SK-N-SH treated with all-trans-retinoic acid at 6 μM for 48 hours (cell line): ENCODE results near the gene CLBA1.

Source experiments
- ATAC-seq: fragments of 200-7000 bp; cut with Tn5 transposase; 3 replicates; pipeline ENCODE4 v1.9.1; 2020; ENCODE audit warnings: mild to moderate bottlenecking, moderate library complexity
- BACH2 ChIP-seq: fragments of 250-450 bp; sonication (Bioruptor Pico); IDR thresholded peaks from 2 replicates; pipeline ENCODE4 v1.9.0; 2021; ENCODE audit warnings: mild to moderate bottlenecking, borderline replicate concordance
- CREB5 ChIP-seq: fragments of 250-450 bp; sonication (Bioruptor Pico); IDR thresholded peaks from 2 replicates; pipeline ENCODE4 v1.5.1; 2020; ENCODE audit warnings: low read depth, mild to moderate bottlenecking, moderate library complexity
- CSDC2 ChIP-seq: fragments of 250-450 bp; sonication (Bioruptor Pico); IDR thresholded peaks from 2 replicates; pipeline ENCODE4 v1.5.0; 2020; ENCODE audit warnings: mild to moderate bottlenecking, moderate library complexity
- ESRRG ChIP-seq: fragments of 250-450 bp; sonication (Bioruptor Pico); IDR thresholded peaks from 2 replicates; pipeline ENCODE4 v1.6.1; 2021; ENCODE audit warnings: mild to moderate bottlenecking
- GLIS3 ChIP-seq: fragments of 250-450 bp; sonication (Bioruptor Pico); IDR thresholded peaks from 2 replicates; pipeline ENCODE4 v1.5.0; 2020; ENCODE audit warnings: mild to moderate bottlenecking, moderate library complexity
- OSR1 ChIP-seq: fragments of 250-450 bp; sonication (Bioruptor Pico); IDR thresholded peaks from 2 replicates; pipeline ENCODE4 v1.8.0; 2022; ENCODE audit warnings: moderate library complexity, mild to moderate bottlenecking, inconsistent platforms
- PATZ1 ChIP-seq: fragments of 250-450 bp; sonication (Bioruptor Pico); IDR thresholded peaks from 2 replicates; pipeline ENCODE4 v1.8.0; 2020; ENCODE audit warnings: mild to moderate bottlenecking, moderate library complexity, borderline replicate concordance
- POU6F1 ChIP-seq: fragments of 250-450 bp; sonication (Bioruptor Pico); IDR thresholded peaks from 2 replicates; pipeline ENCODE4 v1.8.0; 2021; ENCODE audit warnings: low read depth, mild to moderate bottlenecking, moderate library complexity, borderline replicate concordance
- PPARA ChIP-seq: fragments of 250-450 bp; sonication (Bioruptor Pico); IDR thresholded peaks from 2 replicates; pipeline ENCODE4 v1.5.0; 2020; ENCODE audit warnings: mild to moderate bottlenecking, borderline replicate concordance
- SNAI2 ChIP-seq: fragments of 250-450 bp; sonication (Bioruptor Pico); IDR thresholded peaks from 2 replicates; pipeline ENCODE4 v1.5.0; 2020; ENCODE audit warnings: mild to moderate bottlenecking, moderate library complexity
- TCF4 ChIP-seq: fragments of 250-450 bp; sonication (Bioruptor Pico); IDR thresholded peaks from 2 replicates; pipeline ENCODE4 v1.8.0; 2021; ENCODE audit warnings: mild to moderate bottlenecking, moderate library complexity, borderline replicate concordance
- TOX ChIP-seq: fragments of 250-450 bp; sonication (Bioruptor Pico); IDR thresholded peaks from 2 replicates; pipeline ENCODE4 v1.8.0; 2021; ENCODE audit warnings: mild to moderate bottlenecking, moderate library complexity, borderline replicate concordance
- TSHZ2 ChIP-seq: fragments of 250-450 bp; sonication (Bioruptor Pico); IDR thresholded peaks from 2 replicates; pipeline ENCODE4 v1.5.0; 2020; ENCODE audit warnings: mild to moderate bottlenecking, moderate library complexity
- ZFP3 ChIP-seq: fragments of 250-450 bp; sonication (Bioruptor Pico); IDR thresholded peaks from 2 replicates; pipeline ENCODE4 v1.5.0; 2020; ENCODE audit warnings: mild to moderate bottlenecking, moderate library complexity
- ZNF565 ChIP-seq: fragments of 450-650 bp; formaldehyde crosslinking; conservative IDR thresholded peaks from 2 replicates; pipeline ENCODE4 v1.5.0; 2020; ENCODE audit warnings: low read depth, mild to moderate bottlenecking, moderate library complexity

Gene CLBA1

GRCh38 chr14:105015905-105016304 is 30.3 kb downstream of the CLBA1 start (continued):
- TF ChIP-seq CREB5 (CRISPR knock-in tag) (no peak), CSDC2 (CRISPR knock-in tag) (no peak)

GRCh38 chr14:105018414-105018813 is 32.8 kb downstream of the CLBA1 start:
- no peak for TF ChIP-seq PPARA
- TF ChIP-seq SNAI2, result no peak
- TF ChIP-seq POU6F1, result no peak
- TF ChIP-seq, all 23 proteins: peak for 0
- no peak for ATAC-seq

- TF ChIP-seq TOX (CRISPR knock-in tag) (no peak), CREB5 (CRISPR knock-in tag) (no peak)
- ATAC-seq, result peak; percentile 8; the same call in 2 of the 3 replicates
Observed at GRCh38 chr14:105019861-105020814, 34.5 kb downstream of the CLBA1 start.

GRCh38 chr14:105020815-105021655 is 35.4 kb downstream of the CLBA1 start, which contains the start of gene CDCA4:
TSS of gene CDCA4 (minus strand) at chr14:105021083. CDS start at chr14:105011929, 9,154 bp downstream.
- peak; percentile 79 for ATAC-seq

More at GRCh38 chr14:105020815-105021655, 35.4 kb downstream of the CLBA1 start, which contains the start of gene CDCA4:
- TF ChIP-seq SNAI2 (no peak), CREB5 (CRISPR knock-in tag) (no peak), TSHZ2 (CRISPR knock-in tag) (no peak), PATZ1 (CRISPR knock-in tag) (no peak), CSDC2 (CRISPR knock-in tag) (no peak), GLIS3 (no peak), BACH2 (no peak), TCF4 (CRISPR knock-in tag) (no peak), POU6F1 (no peak), OSR1 (CRISPR knock-in tag) (no peak), ZFP3 (CRISPR knock-in tag) (no peak), ESRRG (no peak), ZNF565 (no peak)
